Aorta (tissue), 5 donors: Measurements from ENCODE around the gene PDHX. TPM values are rescaled to one million over a fixed set of nuclear protein-coding genes. Genes with fewer than 3 reads are reported as not detected.

Source experiments
- ATAC-seq: fragments of 200-7000 bp; cut with Tn5 transposase; one replicate; pipeline ENCODE4 v1.9.1; 2022; ENCODE audit warnings: moderate library complexity; ENCODE audit not compliant: low FRiP score
- DNase-seq, 2 donors: peaks; one replicate each; pipeline ENCODE4 v3.0.0-alpha.2; 2020
- H3K27ac ChIP-seq, 2 donors: one replicate each; pipeline ENCODE4 v1.5.1; 2013; ENCODE audit warnings: low read length in 2 of 2, mild to moderate bottlenecking in 2 of 2, moderate library complexity in 2 of 2, control low read depth in 1 of 2, inconsistent platforms in 1 of 2, low read depth in 1 of 2
- H3K27me3 ChIP-seq, 2 donors: one replicate each; pipeline ENCODE4 v1.6.1; 2013; ENCODE audit warnings: control low read depth in 1 of 2, low read length in 1 of 2, mild to moderate bottlenecking in 1 of 2, moderate library complexity in 1 of 2; ENCODE audit not compliant: insufficient read depth in 2 of 2, control insufficient read depth in 1 of 2
- H3K36me3 ChIP-seq, 2 donors: one replicate each; pipeline ENCODE4 v1.6.1; 2013; ENCODE audit warnings: control low read depth in 1 of 2, low read length in 1 of 2, mild to moderate bottlenecking in 1 of 2; ENCODE audit not compliant: insufficient read depth in 2 of 2, control insufficient read depth in 1 of 2
- H3K4me1 ChIP-seq, 2 donors: one replicate each; pipeline ENCODE4 v1.6.1; 2013; ENCODE audit warnings: low read length in 2 of 2, control low read depth in 1 of 2, mild to moderate bottlenecking in 1 of 2, moderate library complexity in 1 of 2; ENCODE audit not compliant: insufficient read depth in 2 of 2, control insufficient read depth in 1 of 2
- H3K4me3 ChIP-seq, 2 donors: one replicate each; pipeline ENCODE4 v1.5.1; 2013; ENCODE audit warnings: low read length in 2 of 2, control low read depth in 1 of 2, mild to moderate bottlenecking in 1 of 2
- H3K9me3 ChIP-seq: one replicate; pipeline ENCODE4 v1.6.1; 2013; ENCODE audit warnings: mild to moderate bottlenecking, low read length; ENCODE audit not compliant: control insufficient read depth
- WGBS, 2 donors: extraction: QIAGEN DNeasy Blood & Tissue Kit; methylation state at CpG; one replicate each; pipeline ENCODE4 v1.1.7; 2013; 5-methylcytosine and 5-hydroxymethylcytosine counted together
- intact Hi-C, 2 donors: fragments of 100-400 bp; cut with DNase I; formaldehyde crosslinking; loops; one replicate each; pipeline versions ENCODE4 v1.14.2 to v1.15.0; 2022
- polyA plus RNA-seq, 2 donors: library from polyadenylated mRNA; stranded (reverse); fragments of 200-250 nt; gene quantifications; one replicate each; pipeline ENCODE4 v1.2.3, GENCODE V29; 2013
- total RNA-seq, 2 donors: library from RNA; stranded (reverse); fragmentation: NEBNext Ultra II Directional; extraction: Animal tissue kit (Norgen Biotek cat#: 25700); gene quantifications; one replicate each; pipeline ENCODE4 v1.2.1, GENCODE V29; 2021
- donor health status: healthy with polysubstance abuse.
- donor health status: Bipolar disorder and iron deficiency.
- donor health status: DM: no; HTN: no; CAD: no.
- donor health status: DM: no; HTN: no; CAD: no.
- donor health status: DM: yes; HTN: yes; CAD: no.

The PDHX gene
- total and polyA plus RNA-seq, 4 donors = 10.7 to 38.2 (median 22.9) TPM

GRCh38 chr11:34997952-34998528 lies 81.6 kb downstream of the PDHX start:
- DNase-seq (no peak), ATAC-seq (peak; percentile 67)
- no peak overlapping the region for H3K4me3 ChIP-seq
- no peaks in the 10 kb centered on the region for H3K4me1 ChIP-seq
- H3K27ac ChIP-seq = no peak overlapping the region
- no peaks in the 10 kb centered on the region for H3K36me3 ChIP-seq
- no peaks in the 10 kb centered on the region for H3K27me3 ChIP-seq
- 8 to 15% methylated on average over 3 of the region's 3 CpGs for WGBS, 2 donors
- no peaks in the 10 kb centered on the region for H3K9me3 ChIP-seq
- intact Hi-C loops = loop anchor here (1.0 to 5.0 kb wide), 3 partner anchors 71 to 394 kb away; no protein-coding TSS in a partner anchor

- ATAC-seq = no peak
- H3K27me3 ChIP-seq = no peaks in the 10 kb centered on the region
- H3K36me3 ChIP-seq = no peaks in the 10 kb centered on the region
- intact Hi-C loops = loop anchor here (5.0 kb wide), 2 partner anchors 72 to 393 kb away; no protein-coding TSS in a partner anchor
- 76 to 83% methylated on average over 4 of the region's 4 CpGs for WGBS, 2 donors
- peaks cover 0 to 2% of the 10 kb centered on the region in 2 donors for H3K4me1 ChIP-seq
- no peak overlapping the region for H3K4me3 ChIP-seq
- H3K27ac ChIP-seq = no peak overlapping the region
- H3K9me3 ChIP-seq = no peaks in the 10 kb centered on the region
- DNase-seq = no peak
Measured at GRCh38 chr11:34999453-34999852, 83.0 kb downstream of the PDHX start.

- Histone ChIP-seq H3K4me3 (no peak overlapping the region), H3K27me3 (no peaks in the 10 kb centered on the region), H3K36me3 (no peaks in the 10 kb centered on the region), H3K27ac (no peak overlapping the region), H3K4me1 (peaks cover 0 to 2% of the 10 kb centered on the region in 2 donors), H3K9me3 (no peaks in the 10 kb centered on the region)
- intact Hi-C loops = loop anchor here in 1 of 2 donors (10.0 kb wide), 1 partner anchor 132 kb away; the partner anchor contains the start of gene CD44
- 0% methylated on average over 1 of the region's 1 CpG for WGBS, 2 donors
- no peak for ATAC-seq
- DNase-seq = no peak
Measured at GRCh38 chr11:35003186-35003585, 86.8 kb downstream of the PDHX start.

DNA sequence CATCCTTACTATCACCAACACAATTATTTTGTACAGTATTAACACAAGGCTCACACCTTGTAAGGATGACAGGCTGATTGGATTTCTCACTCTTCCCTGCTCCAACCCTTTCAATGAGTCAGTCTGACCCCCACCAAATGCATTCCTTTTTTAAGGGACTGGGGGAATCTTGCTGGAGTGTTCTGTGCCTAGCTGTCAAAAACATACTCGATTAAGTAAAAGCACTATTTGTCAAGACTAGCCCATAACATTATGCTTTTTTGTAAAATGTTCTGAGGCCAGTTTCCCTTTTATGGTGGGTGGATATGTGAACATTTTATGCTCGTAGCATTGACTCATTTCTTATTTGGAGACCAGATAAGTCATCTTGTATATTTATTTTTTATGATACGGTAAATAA lies 87.2 kb downstream of the PDHX start:
- Histone ChIP-seq H3K4me3 (no peak overlapping the region), H3K4me1 (peaks cover 0 to 2% of the 10 kb centered on the region in 2 donors), H3K9me3 (no peaks in the 10 kb centered on the region), H3K27me3 (no peaks in the 10 kb centered on the region), H3K36me3 (no peaks in the 10 kb centered on the region), H3K27ac (no peak overlapping the region)
- no peak for DNase-seq
- WGBS, 2 donors = 38 to 45% methylated on average over 3 of the region's 3 CpGs
- intact Hi-C loops = loop anchor here in 1 of 2 donors (10.0 kb wide), 1 partner anchor 131 kb away; the partner anchor contains the start of gene CD44
- no peak for ATAC-seq

DNA sequence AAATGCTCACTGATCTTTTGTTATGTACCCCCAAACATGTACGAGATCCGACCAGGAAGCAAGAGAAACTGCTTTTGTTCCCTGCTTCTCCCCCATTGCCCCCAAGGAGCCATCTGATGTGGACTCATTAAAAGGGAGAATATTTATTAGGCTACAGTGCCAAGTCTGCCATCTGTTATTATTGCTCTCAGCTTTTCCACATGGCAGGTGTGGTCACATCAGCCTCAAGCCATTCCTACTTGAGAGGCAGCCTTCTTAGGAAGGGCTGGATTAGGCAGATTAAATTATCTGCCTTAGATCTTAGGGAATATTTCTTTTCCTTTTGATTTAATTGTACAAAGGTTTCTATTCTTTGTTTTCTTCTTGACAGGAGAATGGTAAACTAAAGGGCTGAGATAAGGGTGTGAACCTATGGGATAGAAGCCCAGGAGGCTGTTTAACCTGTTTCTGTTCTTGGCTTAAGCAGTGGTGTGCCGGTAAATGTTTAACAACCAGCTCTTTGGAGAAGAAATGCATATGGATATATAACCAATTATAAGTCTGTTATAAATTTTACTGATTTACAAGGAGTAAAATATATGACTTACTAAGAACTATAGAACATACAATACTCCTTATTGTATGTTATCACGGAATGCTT lies 88.8 kb downstream of the PDHX start:
- Histone ChIP-seq H3K36me3 (no peaks in the 10 kb centered on the region), H3K27ac (no peak overlapping the region), H3K4me1 (peaks cover 0 to 2% of the 10 kb centered on the region in 2 donors), H3K9me3 (no peaks in the 10 kb centered on the region), H3K4me3 (no peak overlapping the region), H3K27me3 (no peaks in the 10 kb centered on the region)
- 94% methylated on average over 4 of the region's 4 CpGs for WGBS, 2 donors
- ATAC-seq (no peak), DNase-seq (no peak)
- intact Hi-C loops = loop anchor here in 1 of 2 donors (10.0 kb wide), 1 partner anchor 130 kb away; the partner anchor contains the start of gene CD44

- intact Hi-C loops = loop anchor here in 1 of 2 donors (10.0 kb wide), 1 partner anchor 128 kb away; the partner anchor contains the start of gene CD44
- peaks cover 0 to 2% of the 10 kb centered on the region in 2 donors for H3K4me1 ChIP-seq
- no peak for DNase-seq
- WGBS, 2 donors = 81 to 93% methylated on average over 8 of the region's 8 CpGs
- no peaks in the 10 kb centered on the region for H3K36me3 ChIP-seq
- no peaks in the 10 kb centered on the region for H3K9me3 ChIP-seq
- no peak for ATAC-seq
- H3K27me3 ChIP-seq = no peaks in the 10 kb centered on the region
- H3K4me3 ChIP-seq = no peak overlapping the region
- no peak overlapping the region for H3K27ac ChIP-seq
Measured at GRCh38 chr11:35006389-35007128, 90.1 kb downstream of the PDHX start.

DNA sequence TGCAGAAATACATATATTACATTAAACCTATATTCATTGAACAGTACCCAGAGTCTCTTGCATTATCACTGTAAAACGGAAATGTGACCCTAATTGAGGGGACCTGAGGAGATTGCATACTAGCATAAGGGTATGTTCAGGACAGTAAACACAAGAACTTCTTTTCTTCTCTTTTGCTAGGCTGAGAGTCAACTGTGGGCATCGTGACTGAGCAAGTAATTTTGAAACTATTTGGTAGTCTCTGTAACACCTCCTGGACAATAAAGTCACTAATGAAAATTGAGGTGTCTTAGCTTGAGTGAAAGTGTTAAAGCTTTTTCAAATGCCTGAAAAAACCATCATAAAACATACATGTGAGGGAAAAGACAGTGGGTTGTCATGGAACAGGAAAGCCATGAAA lies 90.9 kb downstream of the PDHX start:
- intact Hi-C loops = loop anchor here in 1 of 2 donors (10.0 kb wide), 1 partner anchor 128 kb away; the partner anchor contains the start of gene CD44
- H3K27ac ChIP-seq = no peak overlapping the region

DNA sequence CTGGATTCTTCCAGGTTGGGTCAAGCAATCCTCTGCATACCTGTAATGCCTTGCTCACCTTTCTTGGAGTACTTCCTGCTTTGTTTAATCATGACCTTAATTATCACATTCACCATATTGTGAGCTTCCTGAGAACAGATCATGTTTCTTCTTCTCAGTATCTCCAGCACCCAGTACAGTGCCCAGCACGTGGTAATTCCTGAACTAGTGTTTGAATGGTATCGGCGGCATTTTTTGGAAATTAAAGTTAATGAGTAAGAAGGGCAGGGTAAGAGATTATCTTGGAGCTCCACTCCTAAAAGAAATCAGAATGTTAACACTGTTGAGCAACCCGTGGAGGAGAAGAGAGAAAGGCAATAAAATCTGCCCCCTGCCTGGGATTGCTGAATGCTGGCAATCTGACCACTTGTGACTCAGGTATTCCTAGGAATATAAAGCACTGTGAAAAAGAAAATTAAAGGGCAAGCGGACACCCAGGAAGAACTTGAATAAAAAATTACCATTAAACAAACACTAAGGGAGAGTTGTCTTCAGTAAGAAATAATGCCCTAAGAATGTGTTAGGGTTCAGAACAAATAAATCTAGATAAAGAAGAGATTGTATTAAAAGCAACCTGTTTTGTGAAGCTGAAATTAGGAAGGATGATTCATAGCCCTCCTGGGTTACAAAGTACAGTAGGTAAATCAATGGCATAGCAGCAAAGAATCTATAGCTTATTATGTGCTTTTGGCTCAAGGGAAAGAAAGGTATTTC lies 92.9 kb downstream of the PDHX start:
- no peak for DNase-seq
- no peaks in the 10 kb centered on the region for H3K36me3 ChIP-seq
- H3K4me1 ChIP-seq = no peaks in the 10 kb centered on the region
- H3K27ac ChIP-seq = no peak overlapping the region
- no peaks in the 10 kb centered on the region for H3K9me3 ChIP-seq
- H3K4me3 ChIP-seq = no peak overlapping the region
- ATAC-seq = no peak
- intact Hi-C loops = loop anchor here in 1 of 2 donors (10.0 kb wide), 1 partner anchor 125 kb away; the partner anchor contains the start of gene CD44
- WGBS, 2 donors = 75 to 77% methylated on average over 5 of the region's 5 CpGs
- no peaks in the 10 kb centered on the region for H3K27me3 ChIP-seq

More for the DNA sequence above, 90.9 kb downstream of the PDHX start:
- 64 to 78% methylated on average over 2 of the region's 2 CpGs for WGBS, 2 donors
- H3K36me3 ChIP-seq = no peaks in the 10 kb centered on the region
- H3K4me3 ChIP-seq = no peak overlapping the region
- no peaks in the 10 kb centered on the region for H3K9me3 ChIP-seq
- no peak for ATAC-seq
- DNase-seq = no peak
- peaks cover 0 to 2% of the 10 kb centered on the region in 2 donors for H3K4me1 ChIP-seq
- no peaks in the 10 kb centered on the region for H3K27me3 ChIP-seq
